ENCODE measurements around the gene SLC26A9. TPM values are rescaled to one million over a fixed set of nuclear protein-coding genes. Genes with fewer than 3 reads are reported as not detected.

Gene SLC26A9
- total and polyA plus RNA-seq, 2 donors (not counting 3 experiments of a cell fraction or from before 2014, with no cell fraction given): 0.10 to 0.20 TPM

DNA sequence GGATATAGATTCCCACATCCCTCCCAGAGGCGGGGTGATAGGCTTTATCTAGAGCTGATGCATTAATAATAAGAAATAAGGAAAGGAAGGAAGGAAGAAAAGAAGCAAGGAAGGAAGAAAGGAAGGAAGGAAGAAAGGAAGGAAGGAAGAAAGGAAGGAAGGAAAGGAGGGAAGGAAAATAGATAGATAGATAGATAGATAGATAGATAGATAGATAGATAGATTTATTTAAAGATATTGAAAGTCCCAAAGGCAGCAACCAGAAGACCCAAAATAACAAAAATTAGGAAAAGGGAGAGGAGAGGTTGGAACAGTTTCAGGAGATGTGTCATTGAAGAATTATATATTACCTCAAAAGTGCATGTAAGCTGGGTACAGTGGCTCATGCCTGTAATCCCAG, 12.2 kb upstream of the SLC26A9 start:
- H3K36me3 ChIP-seq (ENCODE audit: control insufficient read depth in 2 of 2, extremely low read depth in 1 of 2, insufficient read depth in 2 of 2, low read length in 2 of 2): no peaks in the 10 kb centered on the region
- H3K9me1 ChIP-seq (replicated peaks; ENCODE audit: control insufficient read depth, extremely low read depth, insufficient read depth, low read length): no peaks in the 10 kb centered on the region
- no peaks in the 10 kb centered on the region for H3K79me2 ChIP-seq (ENCODE audit: control insufficient read depth, insufficient read depth, low read length)
- dilution Hi-C loops (cut with MboI; ENCODE audit: extremely low pct_ligation_motif_present, low sequenced_read_pairs): no loop called here
- TF ChIP-seq JUN (IDR thresholded peaks at IDR 0.05; ENCODE audit: borderline replicate concordance, insufficient read depth, insufficient read length, low read depth): no peak
- H3K9me3 ChIP-seq (replicated peaks; ENCODE audit: control insufficient read depth, insufficient read depth, low read length): no peaks in the 10 kb centered on the region
- H3K4me2 ChIP-seq (ENCODE audit: insufficient read depth, low read length): no peak overlapping the region
- peaks cover 11% of the 10 kb centered on the region for H3K4me1 ChIP-seq (ENCODE audit: control insufficient read depth, extremely low read depth, insufficient read depth, low read length)
- H3K4me3 ChIP-seq (replicated peaks in 1 of 3; ENCODE audit: insufficient read depth in 1 of 3, low read depth in 1 of 3, low read length in 3 of 3): no peak overlapping the region
- H4K20me1 ChIP-seq (replicated peaks; ENCODE audit: control insufficient read depth, extremely low read depth, insufficient read depth, low read length): no peaks in the 10 kb centered on the region
- no TSS peak for BruUV-seq (replicated peaks)
- intact Hi-C loops (cut with micrococcal nuclease): no loop called here
- no peak overlapping the region for H3K27ac ChIP-seq (ENCODE audit: insufficient read depth, low read depth, low read length)
- H3K9ac ChIP-seq (replicated peaks; ENCODE audit: extremely low read depth, insufficient read depth, low read length): no peak overlapping the region
- FAIRE-seq (no peak), DNase-seq (ENCODE audit: low read depth, low spot score) (no peak)
- H2AFZ ChIP-seq (ENCODE audit: low read depth, low read length): no peak overlapping the region
- ChIA-PET CTCF (interaction anchor here (1.0 to 15.6 kb wide), 2 partner anchors 22 to 37 kb away, joined by 3 to 154 read pairs; no protein-coding TSS in a partner anchor), POLR2A (no interaction called here)
- peaks cover 13 to 23% of the 10 kb centered on the region in 2 experiments for H3K27me3 ChIP-seq (ENCODE audit: control insufficient read depth in 2 of 2, insufficient read depth in 2 of 2, low read length in 2 of 2)

DNA sequence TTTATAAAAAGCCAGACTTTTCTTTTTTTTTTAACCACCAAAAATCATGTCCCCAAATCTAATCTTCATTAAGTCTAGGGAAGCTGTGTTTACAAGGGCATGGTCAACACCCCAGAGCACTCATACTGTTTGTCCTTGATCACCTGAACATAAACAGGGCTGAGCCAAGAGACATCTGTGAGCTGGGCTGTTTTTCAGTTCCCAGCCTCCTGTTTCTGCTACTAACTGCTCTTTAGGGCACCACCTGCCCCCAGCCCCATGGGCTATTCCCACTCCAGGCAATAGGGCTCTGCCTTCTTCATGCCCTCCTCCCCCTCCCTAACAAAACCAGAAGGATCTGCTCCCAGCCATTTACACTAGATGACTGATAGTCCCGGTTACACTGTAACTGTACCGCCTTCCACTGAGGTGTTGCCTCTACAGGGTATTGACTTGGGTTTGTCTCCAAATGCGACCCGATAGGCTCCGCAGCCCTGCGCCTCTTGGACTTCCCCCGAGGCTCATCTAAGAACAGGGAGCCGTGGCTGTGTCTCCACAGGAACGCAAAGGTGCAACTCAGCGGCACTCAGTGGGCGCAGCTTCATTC, 11.7 kb upstream of the SLC26A9 start:
- DNase-seq (ENCODE audit: low read depth, low spot score) (no peak), FAIRE-seq (no peak)
- dilution Hi-C loops (cut with MboI; ENCODE audit: extremely low pct_ligation_motif_present, low sequenced_read_pairs) (no loop called here), intact Hi-C loops (cut with micrococcal nuclease) (no loop called here)
- H3K9me1 ChIP-seq (replicated peaks; ENCODE audit: control insufficient read depth, extremely low read depth, insufficient read depth, low read length): no peaks in the 10 kb centered on the region
- H3K4me3 ChIP-seq (replicated peaks in 1 of 3; ENCODE audit: insufficient read depth in 1 of 3, low read depth in 1 of 3, low read length in 3 of 3): no peak overlapping the region
- H3K4me1 ChIP-seq (ENCODE audit: control insufficient read depth, extremely low read depth, insufficient read depth, low read length): peaks cover 11% of the 10 kb centered on the region
- BruUV-seq (replicated peaks): no TSS peak
- no peak overlapping the region for H2AFZ ChIP-seq (ENCODE audit: low read depth, low read length)
- H3K36me3 ChIP-seq (ENCODE audit: control insufficient read depth in 2 of 2, extremely low read depth in 1 of 2, insufficient read depth in 2 of 2, low read length in 2 of 2): no peaks in the 10 kb centered on the region
- peaks cover 13 to 22% of the 10 kb centered on the region in 2 experiments for H3K27me3 ChIP-seq (ENCODE audit: control insufficient read depth in 2 of 2, insufficient read depth in 2 of 2, low read length in 2 of 2)
- no peak for TF ChIP-seq POLR2AphosphoS5 (IDR thresholded peaks at IDR 0.05; ENCODE audit: insufficient read depth, low read depth, low read length)
- TF ChIP-seq, protein P1, sequence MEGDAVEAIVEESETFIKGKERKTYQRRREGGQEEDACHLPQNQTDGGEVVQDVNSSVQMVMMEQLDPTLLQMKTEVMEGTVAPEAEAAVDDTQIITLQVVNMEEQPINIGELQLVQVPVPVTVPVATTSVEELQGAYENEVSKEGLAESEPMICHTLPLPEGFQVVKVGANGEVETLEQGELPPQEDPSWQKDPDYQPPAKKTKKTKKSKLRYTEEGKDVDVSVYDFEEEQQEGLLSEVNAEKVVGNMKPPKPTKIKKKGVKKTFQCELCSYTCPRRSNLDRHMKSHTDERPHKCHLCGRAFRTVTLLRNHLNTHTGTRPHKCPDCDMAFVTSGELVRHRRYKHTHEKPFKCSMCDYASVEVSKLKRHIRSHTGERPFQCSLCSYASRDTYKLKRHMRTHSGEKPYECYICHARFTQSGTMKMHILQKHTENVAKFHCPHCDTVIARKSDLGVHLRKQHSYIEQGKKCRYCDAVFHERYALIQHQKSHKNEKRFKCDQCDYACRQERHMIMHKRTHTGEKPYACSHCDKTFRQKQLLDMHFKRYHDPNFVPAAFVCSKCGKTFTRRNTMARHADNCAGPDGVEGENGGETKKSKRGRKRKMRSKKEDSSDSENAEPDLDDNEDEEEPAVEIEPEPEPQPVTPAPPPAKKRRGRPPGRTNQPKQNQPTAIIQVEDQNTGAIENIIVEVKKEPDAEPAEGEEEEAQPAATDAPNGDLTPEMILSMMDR (IDR thresholded peaks at IDR 0.05; ENCODE audit: extremely low read depth in 1 of 2, insufficient read depth in 1 of 2, low read depth in 1 of 2, low read length in 2 of 2): no peak
- no peak for TF ChIP-seq POLR2A (IDR thresholded peaks at IDR 0.05; ENCODE audit: low read depth, low read length)
- no peak for TF ChIP-seq MYC (IDR thresholded peaks at IDR 0.05; ENCODE audit: low read depth, low read length)
- TF ChIP-seq FOS (IDR thresholded peaks at IDR 0.05; ENCODE audit: borderline replicate concordance, insufficient read depth, low read length): no peak
- TF ChIP-seq, protein P2, sequence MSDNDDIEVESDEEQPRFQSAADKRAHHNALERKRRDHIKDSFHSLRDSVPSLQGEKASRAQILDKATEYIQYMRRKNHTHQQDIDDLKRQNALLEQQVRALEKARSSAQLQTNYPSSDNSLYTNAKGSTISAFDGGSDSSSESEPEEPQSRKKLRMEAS (IDR thresholded peaks at IDR 0.05; ENCODE audit: insufficient read depth, insufficient read length): no peak
- TF ChIP-seq JUN (IDR thresholded peaks at IDR 0.05; ENCODE audit: borderline replicate concordance, insufficient read depth, insufficient read length, low read depth): no peak
- no peak for TF ChIP-seq GATA2 (IDR thresholded peaks at IDR 0.05; ENCODE audit: insufficient read depth, insufficient read length, low read depth, low read length)
- TF ChIP-seq EZH2 (IDR thresholded peaks at IDR 0.05; ENCODE audit: borderline replicate concordance, low read depth, low read length, severe bottlenecking): no peak
- no peak overlapping the region for H3K9ac ChIP-seq (replicated peaks; ENCODE audit: extremely low read depth, insufficient read depth, low read length)
- CTCF ChIA-PET: interaction anchor here (1.0 to 15.6 kb wide), 2 partner anchors 23 to 36 kb away, joined by 3 to 154 read pairs; no protein-coding TSS in a partner anchor
- no peak overlapping the region for H3K4me2 ChIP-seq (ENCODE audit: insufficient read depth, low read length)
- POLR2A ChIA-PET: no interaction called here
- H4K20me1 ChIP-seq (replicated peaks; ENCODE audit: control insufficient read depth, extremely low read depth, insufficient read depth, low read length): no peaks in the 10 kb centered on the region
- H3K9me3 ChIP-seq (replicated peaks; ENCODE audit: control insufficient read depth, insufficient read depth, low read length): no peaks in the 10 kb centered on the region
- no peaks in the 10 kb centered on the region for H3K79me2 ChIP-seq (ENCODE audit: control insufficient read depth, insufficient read depth, low read length)
- no peak overlapping the region for H3K27ac ChIP-seq (ENCODE audit: insufficient read depth, low read depth, low read length)
